Fibroblast of lung (primary cell): Measurements from ENCODE around the gene STRA8. TPM values are rescaled to one million over a fixed set of nuclear protein-coding genes. Genes with fewer than 3 reads are reported as not detected.

ENCODE experiments used
- DNase-seq, 2 donors: peaks; one replicate each; pipeline versions ENCODE4 v3.0.0 to v3.0.0-alpha.2; 2010; ENCODE audit warnings: low read depth in 2 of 2
- H2AFZ ChIP-seq: 2 replicates; pipeline ENCODE4 v1.5.1; 2012; ENCODE audit warnings: low read length, control low read depth, inconsistent platforms
- H3K27ac ChIP-seq: 2 replicates; pipeline ENCODE4 v1.5.1; 2011; ENCODE audit warnings: low read length, control low read depth; ENCODE audit not compliant: insufficient read depth
- H3K27me3 ChIP-seq: 2 replicates; pipeline ENCODE4 v1.5.1; 2011; ENCODE audit warnings: mild to moderate bottlenecking, low read length; ENCODE audit not compliant: control insufficient read depth, insufficient read depth
- H3K36me3 ChIP-seq: 2 replicates; pipeline ENCODE4 v1.5.1; 2011; ENCODE audit warnings: low read length; ENCODE audit not compliant: control insufficient read depth, insufficient read depth
- H3K4me1 ChIP-seq: 2 replicates; pipeline ENCODE4 v1.5.1; 2011; ENCODE audit warnings: low read length; ENCODE audit not compliant: control insufficient read depth, insufficient read depth; ENCODE audit errors: extremely low read depth
- H3K4me2 ChIP-seq: 2 replicates; pipeline ENCODE4 v1.5.1; 2011; ENCODE audit warnings: low read length, control low read depth; ENCODE audit not compliant: insufficient read depth; ENCODE audit errors: extremely low read depth
- H3K4me3 ChIP-seq, 4 experiments: fragments of 200-600 bp in 1 of 4; sonication (generic) in 1 of 4; replicated peaks in 1 of 4; 2 replicates each; pipeline ENCODE4 v1.5.1; 2011 to 2016; ENCODE audit warnings: low read length in 4 of 4, low read depth in 3 of 4, mild to moderate bottlenecking in 3 of 4, control low read depth in 2 of 4, inconsistent platforms in 1 of 4, mixed read lengths in 1 of 4; ENCODE audit not compliant: insufficient read depth in 1 of 4; ENCODE audit errors: control extremely low read depth in 1 of 4
- H3K79me2 ChIP-seq: 2 replicates; pipeline ENCODE4 v1.5.1; 2012; ENCODE audit warnings: mild to moderate bottlenecking, low read length, inconsistent platforms; ENCODE audit not compliant: control insufficient read depth, insufficient read depth
- H3K9ac ChIP-seq: 2 replicates; pipeline ENCODE4 v1.5.1; 2011; ENCODE audit warnings: mild to moderate bottlenecking, low read length, control low read depth; ENCODE audit not compliant: insufficient read depth
- H3K9me3 ChIP-seq: 2 replicates; pipeline ENCODE4 v1.5.1; 2012; ENCODE audit warnings: low read depth, low read length; ENCODE audit not compliant: control insufficient read depth, insufficient read depth
- H4K20me1 ChIP-seq: 2 replicates; pipeline ENCODE4 v1.5.1; 2011; ENCODE audit warnings: low read length; ENCODE audit not compliant: control insufficient read depth, insufficient read depth; ENCODE audit errors: extremely low read depth
- EZH2 ChIP-seq: IDR thresholded peaks from 2 replicates; pipeline ENCODE4 v1.5.1; 2012; ENCODE audit warnings: low read length, control low read depth, mild to moderate bottlenecking; ENCODE audit errors: missing control alignments
- polyA plus RNA-seq, 2 donors: library from polyadenylated mRNA; depleted of rRNA in 1 of 2; stranded (reverse) in 1 of 2; unstranded in 1 of 2; fragments of >200 nt; gene quantifications; 2 replicates each; pipeline ENCODE4 v1.2.1, GENCODE V29; 2011 to 2012; ENCODE audit warnings: missing spikeins in 1 of 2
- total RNA-seq: library from RNA; depleted of rRNA; stranded (reverse); fragments of >200 nt; gene quantifications from 2 replicates; pipeline ENCODE4 v1.2.1, GENCODE V29; 2014
- TF ChIP-seq, protein P1 (sequence below), 2 donors: IDR thresholded peaks in 1 of 2; conservative IDR thresholded peaks in 1 of 2; 1 replicate in 1 of 2; 2 replicates in 1 of 2; pipeline ENCODE4 v1.5.1; 2011 to 2012; ENCODE audit warnings: low read length in 2 of 2, control low read depth in 1 of 2, inconsistent platforms in 1 of 2, low read depth in 1 of 2, mild to moderate bottlenecking in 1 of 2

STRA8 gene
- total and polyA plus RNA-seq, 2 donors (not counting 1 experiment from before 2014, with no cell fraction given), result not detected

DNA sequence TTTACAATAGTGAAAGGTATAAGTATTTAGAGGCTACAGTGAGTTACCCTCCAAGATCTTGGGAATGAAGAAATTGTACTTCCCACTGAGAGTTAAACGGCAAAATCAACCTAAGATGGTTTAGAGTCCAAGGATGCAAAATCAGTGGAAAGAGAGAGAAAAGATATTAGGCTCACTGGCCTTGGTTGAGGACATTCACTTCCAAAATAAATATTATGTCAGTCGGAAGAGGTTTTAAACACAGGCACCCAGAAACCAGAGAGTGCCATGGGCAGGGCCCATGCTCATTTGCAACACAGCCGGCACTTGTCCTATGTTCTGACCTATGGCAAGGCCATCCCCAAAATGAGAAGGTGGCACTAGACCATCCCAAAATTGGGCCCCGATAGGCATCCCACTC, 18.5 kb upstream of the STRA8 start:
- TF ChIP-seq, protein P1, sequence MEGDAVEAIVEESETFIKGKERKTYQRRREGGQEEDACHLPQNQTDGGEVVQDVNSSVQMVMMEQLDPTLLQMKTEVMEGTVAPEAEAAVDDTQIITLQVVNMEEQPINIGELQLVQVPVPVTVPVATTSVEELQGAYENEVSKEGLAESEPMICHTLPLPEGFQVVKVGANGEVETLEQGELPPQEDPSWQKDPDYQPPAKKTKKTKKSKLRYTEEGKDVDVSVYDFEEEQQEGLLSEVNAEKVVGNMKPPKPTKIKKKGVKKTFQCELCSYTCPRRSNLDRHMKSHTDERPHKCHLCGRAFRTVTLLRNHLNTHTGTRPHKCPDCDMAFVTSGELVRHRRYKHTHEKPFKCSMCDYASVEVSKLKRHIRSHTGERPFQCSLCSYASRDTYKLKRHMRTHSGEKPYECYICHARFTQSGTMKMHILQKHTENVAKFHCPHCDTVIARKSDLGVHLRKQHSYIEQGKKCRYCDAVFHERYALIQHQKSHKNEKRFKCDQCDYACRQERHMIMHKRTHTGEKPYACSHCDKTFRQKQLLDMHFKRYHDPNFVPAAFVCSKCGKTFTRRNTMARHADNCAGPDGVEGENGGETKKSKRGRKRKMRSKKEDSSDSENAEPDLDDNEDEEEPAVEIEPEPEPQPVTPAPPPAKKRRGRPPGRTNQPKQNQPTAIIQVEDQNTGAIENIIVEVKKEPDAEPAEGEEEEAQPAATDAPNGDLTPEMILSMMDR (conservative IDR thresholded peaks at IDR 0.05 in 1 of 2, IDR thresholded peaks at IDR 0.05 in 1 of 2; ENCODE audit: low read depth in 1 of 2, low read length in 2 of 2), result no peak
- TF ChIP-seq EZH2, result no peak
- Histone ChIP-seq H3K4me2 (no peak overlapping the region), H3K27me3 (no peaks in the 10 kb centered on the region), H2AFZ (no peak overlapping the region), H3K4me1 (no peaks in the 10 kb centered on the region), H3K27ac (no peak overlapping the region), H3K36me3 (no peaks in the 10 kb centered on the region), H3K4me3 (no peak overlapping the region), H3K9me3 (no peaks in the 10 kb centered on the region), H3K79me2 (no peaks in the 10 kb centered on the region), H4K20me1 (no peaks in the 10 kb centered on the region), H3K9ac (no peak overlapping the region)
- no peak for DNase-seq

- no peak overlapping the region for H3K27ac ChIP-seq
- no peaks in the 10 kb centered on the region for H3K27me3 ChIP-seq
- no peaks in the 10 kb centered on the region for H3K4me1 ChIP-seq
- no peak for DNase-seq
- TF ChIP-seq, protein P1 (conservative IDR thresholded peaks at IDR 0.05 in 1 of 2, IDR thresholded peaks at IDR 0.05 in 1 of 2; ENCODE audit: low read depth in 1 of 2, low read length in 2 of 2), result no peak
- TF ChIP-seq EZH2, result no peak
- H3K79me2 ChIP-seq, result no peaks in the 10 kb centered on the region
- no peaks in the 10 kb centered on the region for H3K9me3 ChIP-seq
- no peak overlapping the region for H2AFZ ChIP-seq
- H3K4me3 ChIP-seq, result no peak overlapping the region
- no peaks in the 10 kb centered on the region for H3K36me3 ChIP-seq
- H3K4me2 ChIP-seq, result no peak overlapping the region
- H4K20me1 ChIP-seq, result no peaks in the 10 kb centered on the region
- H3K9ac ChIP-seq, result no peak overlapping the region
Observed at GRCh38 chr7:135215698-135216097, 17.9 kb upstream of the STRA8 start.

- no peak for DNase-seq
- H3K27me3 ChIP-seq, result no peaks in the 10 kb centered on the region
- H3K4me3 ChIP-seq, result no peak overlapping the region
- no peaks in the 10 kb centered on the region for H3K4me1 ChIP-seq
- no peaks in the 10 kb centered on the region for H3K9me3 ChIP-seq
- H2AFZ ChIP-seq, result no peak overlapping the region
- H3K79me2 ChIP-seq, result no peaks in the 10 kb centered on the region
- H3K9ac ChIP-seq, result no peak overlapping the region
- H4K20me1 ChIP-seq, result no peaks in the 10 kb centered on the region
- H3K27ac ChIP-seq, result no peak overlapping the region
- no peaks in the 10 kb centered on the region for H3K36me3 ChIP-seq
- H3K4me2 ChIP-seq, result no peak overlapping the region
- TF ChIP-seq EZH2, result no peak
- TF ChIP-seq, protein P1 (conservative IDR thresholded peaks at IDR 0.05 in 1 of 2, IDR thresholded peaks at IDR 0.05 in 1 of 2; ENCODE audit: low read depth in 1 of 2, low read length in 2 of 2), result no peak
Observed at GRCh38 chr7:135217645-135218509, 15.8 kb upstream of the STRA8 start.
